HAP-1 (cell line): ENCODE results near the gene DUOXA1.
"Not testable (repeated sequence)": the region's sequence is repeated elsewhere in the genome, so short reads cannot be mapped to it uniquely, and the experiment has no call there.

Experiments used
- DNase-seq, 2 experiments: peaks; one replicate each; pipeline ENCODE4 v3.0.0-alpha.2; 2016 to 2020; ENCODE audit warnings: low spot score in 2 of 2
- H3K27me3 ChIP-seq: fragments of 250-450 bp; sonication (Bioruptor Pico); 2 replicates; pipeline ENCODE4 v1.5.1; 2020; ENCODE audit warnings: low read depth, mild to moderate bottlenecking, moderate library complexity
- H3K36me3 ChIP-seq: fragments of 250-450 bp; sonication (Bioruptor Pico); replicated peaks from 2 replicates; pipeline ENCODE4 v1.5.1; 2020; ENCODE audit warnings: mild to moderate bottlenecking
- H3K4me1 ChIP-seq: fragments of 250-450 bp; sonication (Bioruptor Pico); 2 replicates; pipeline ENCODE4 v1.5.1; 2020; ENCODE audit warnings: mild to moderate bottlenecking
- H3K4me3 ChIP-seq: fragments of 250-450 bp; sonication (Bioruptor Pico); 2 replicates; pipeline ENCODE4 v1.5.1; 2020; ENCODE audit warnings: mild to moderate bottlenecking, moderate library complexity
- H3K9me3 ChIP-seq: fragments of 250-450 bp; sonication (Bioruptor Pico); 2 replicates; pipeline ENCODE4 v1.5.1; 2020; ENCODE audit warnings: mild to moderate bottlenecking, moderate library complexity
- in situ Hi-C: fragments of 300-500 bp; cut with MboI; formaldehyde crosslinking; loops from 3 replicates; pipeline ENCODE4 v1.14.3; 2020; ENCODE audit warnings: low sequenced_read_pairs, inconsistent platforms, mixed read lengths

Gene DUOXA1

GRCh38 chr15:45110256-45110820 lies 19.3 kb downstream of the DUOXA1 start:
- in situ Hi-C loops: no loop called here
- H3K4me1 ChIP-seq: no peaks in the 10 kb centered on the region
- DNase-seq: no peak
- no peaks in the 10 kb centered on the region for H3K36me3 ChIP-seq
- H3K9me3 ChIP-seq: no peaks in the 10 kb centered on the region
- peaks cover 34% of the 10 kb centered on the region for H3K27me3 ChIP-seq
- no peak overlapping the region for H3K4me3 ChIP-seq

- H3K27me3 ChIP-seq: peaks cover 14% of the 10 kb centered on the region
- no peak for DNase-seq
- H3K4me3 ChIP-seq: no peak overlapping the region
- no peaks in the 10 kb centered on the region for H3K36me3 ChIP-seq
- no peaks in the 10 kb centered on the region for H3K9me3 ChIP-seq
- in situ Hi-C loops: no loop called here
- no peaks in the 10 kb centered on the region for H3K4me1 ChIP-seq
These were observed 21.6 kb downstream of the DUOXA1 start for GRCh38 chr15:45107941-45108630.

GRCh38 chr15:45106002-45106790 lies 23.5 kb downstream of the DUOXA1 start:
- DNase-seq: no peak
- in situ Hi-C loops: no loop called here
- no peaks in the 10 kb centered on the region for H3K36me3 ChIP-seq
- no peak overlapping the region for H3K4me3 ChIP-seq
- H3K27me3 ChIP-seq: no peaks in the 10 kb centered on the region
- no peaks in the 10 kb centered on the region for H3K4me1 ChIP-seq
- H3K9me3 ChIP-seq: no peaks in the 10 kb centered on the region

GRCh38 chr15:45105586-45105985 lies 24.1 kb downstream of the DUOXA1 start:
- Histone ChIP-seq H3K36me3 (no peaks in the 10 kb centered on the region), H3K4me1 (no peaks in the 10 kb centered on the region), H3K27me3 (no peaks in the 10 kb centered on the region), H3K9me3 (no peaks in the 10 kb centered on the region), H3K4me3 (no peak overlapping the region)
- in situ Hi-C loops: no loop called here
- DNase-seq: no peak

GRCh38 chr15:45104170-45104569 lies 25.5 kb downstream of the DUOXA1 start:
- in situ Hi-C loops, H3K4me1 ChIP-seq, H3K9me3 ChIP-seq, H3K27me3 ChIP-seq, H3K4me3 ChIP-seq, DNase-seq, H3K36me3 ChIP-seq: not testable (repeated sequence)

GRCh38 chr15:45102226-45102625 lies 27.5 kb downstream of the DUOXA1 start:
- in situ Hi-C loops: no loop called here
- Histone ChIP-seq H3K4me1 (no peaks in the 10 kb centered on the region), H3K9me3 (no peaks in the 10 kb centered on the region), H3K27me3 (no peaks in the 10 kb centered on the region), H3K4me3 (no peak overlapping the region), H3K36me3 (no peaks in the 10 kb centered on the region)
- DNase-seq: no peak

GRCh38 chr15:45101749-45102148 lies 27.9 kb downstream of the DUOXA1 start:
- Histone ChIP-seq H3K27me3 (no peaks in the 10 kb centered on the region), H3K9me3 (no peaks in the 10 kb centered on the region), H3K4me3 (no peak overlapping the region), H3K4me1 (no peaks in the 10 kb centered on the region), H3K36me3 (no peaks in the 10 kb centered on the region)
- no peak for DNase-seq
- in situ Hi-C loops: no loop called here

- Histone ChIP-seq H3K4me3 (no peak overlapping the region), H3K9me3 (no peaks in the 10 kb centered on the region), H3K36me3 (no peaks in the 10 kb centered on the region), H3K27me3 (no peaks in the 10 kb centered on the region), H3K4me1 (no peaks in the 10 kb centered on the region)
- in situ Hi-C loops: no loop called here
- no peak for DNase-seq
These were observed 28.6 kb downstream of the DUOXA1 start for GRCh38 chr15:45100884-45101625.

- in situ Hi-C loops: no loop called here
- no peak for DNase-seq
These were observed 30.0 kb downstream of the DUOXA1 start for GRCh38 chr15:45099549-45100165.

GRCh38 chr15:45097466-45097865 lies 32.2 kb downstream of the DUOXA1 start:
- no peak for DNase-seq
- no peaks in the 10 kb centered on the region for H3K27me3 ChIP-seq
- no peaks in the 10 kb centered on the region for H3K9me3 ChIP-seq
- in situ Hi-C loops: no loop called here
- H3K36me3 ChIP-seq: no peaks in the 10 kb centered on the region
- H3K4me1 ChIP-seq: no peaks in the 10 kb centered on the region
- no peak overlapping the region for H3K4me3 ChIP-seq

More at GRCh38 chr15:45099549-45100165, 30.0 kb downstream of the DUOXA1 start:
- Histone ChIP-seq H3K27me3 (no peaks in the 10 kb centered on the region), H3K4me1 (no peaks in the 10 kb centered on the region), H3K4me3 (no peak overlapping the region), H3K9me3 (no peaks in the 10 kb centered on the region), H3K36me3 (no peaks in the 10 kb centered on the region)

- Histone ChIP-seq H3K9me3 (no peaks in the 10 kb centered on the region), H3K4me1 (no peaks in the 10 kb centered on the region), H3K36me3 (no peaks in the 10 kb centered on the region), H3K4me3 (no peak overlapping the region), H3K27me3 (peaks cover 8% of the 10 kb centered on the region)
- in situ Hi-C loops: no loop called here
- no peak for DNase-seq
These were observed 34.0 kb downstream of the DUOXA1 start for GRCh38 chr15:45095661-45096060.

- no peak overlapping the region for H3K4me3 ChIP-seq
- no peak for DNase-seq
- peaks cover 12% of the 10 kb centered on the region for H3K27me3 ChIP-seq
- H3K4me1 ChIP-seq: no peaks in the 10 kb centered on the region
- H3K9me3 ChIP-seq: no peaks in the 10 kb centered on the region
- in situ Hi-C loops: no loop called here
- no peaks in the 10 kb centered on the region for H3K36me3 ChIP-seq
These were observed 35.3 kb downstream of the DUOXA1 start for GRCh38 chr15:45094358-45094730.

- in situ Hi-C loops: no loop called here
- Histone ChIP-seq H3K36me3 (no peaks in the 10 kb centered on the region), H3K9me3 (no peaks in the 10 kb centered on the region), H3K27me3 (peaks cover 12% of the 10 kb centered on the region), H3K4me3 (no peak overlapping the region), H3K4me1 (no peaks in the 10 kb centered on the region)
- DNase-seq: no peak
These were observed 35.9 kb downstream of the DUOXA1 start for GRCh38 chr15:45093622-45094357.
